HG02884 (cell line): ENCODE results near the gene RAC3.
"Not testable (repeated sequence)": the region's sequence is repeated elsewhere in the genome, so short reads cannot be mapped to it uniquely, and the experiment has no call there.

Source experiments
- ATAC-seq: cut with Tn5 transposase; IDR thresholded peaks from one replicate; pipeline ENCODE4 v1.9.1; 2021; ENCODE audit warnings: mild to moderate bottlenecking, moderate library complexity; ENCODE audit not compliant: unreplicated experiment

Gene RAC3

DNA sequence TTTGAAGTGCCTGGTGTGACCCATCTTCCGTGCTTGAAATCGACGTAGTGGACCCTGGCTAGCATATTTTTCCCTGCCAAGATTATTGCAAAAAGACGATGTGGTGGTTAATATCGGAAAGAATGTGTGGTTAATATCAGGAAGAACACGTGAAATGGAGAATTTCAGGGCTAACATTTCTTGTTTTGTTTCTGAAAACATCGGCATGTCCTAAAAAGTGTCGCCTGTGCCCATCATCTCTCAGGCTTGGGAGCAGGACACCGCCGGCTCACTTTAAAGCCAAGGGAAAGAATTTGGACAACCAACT lies 6.4 kb downstream of the RAC3 start:
- ATAC-seq, result no peak

DNA sequence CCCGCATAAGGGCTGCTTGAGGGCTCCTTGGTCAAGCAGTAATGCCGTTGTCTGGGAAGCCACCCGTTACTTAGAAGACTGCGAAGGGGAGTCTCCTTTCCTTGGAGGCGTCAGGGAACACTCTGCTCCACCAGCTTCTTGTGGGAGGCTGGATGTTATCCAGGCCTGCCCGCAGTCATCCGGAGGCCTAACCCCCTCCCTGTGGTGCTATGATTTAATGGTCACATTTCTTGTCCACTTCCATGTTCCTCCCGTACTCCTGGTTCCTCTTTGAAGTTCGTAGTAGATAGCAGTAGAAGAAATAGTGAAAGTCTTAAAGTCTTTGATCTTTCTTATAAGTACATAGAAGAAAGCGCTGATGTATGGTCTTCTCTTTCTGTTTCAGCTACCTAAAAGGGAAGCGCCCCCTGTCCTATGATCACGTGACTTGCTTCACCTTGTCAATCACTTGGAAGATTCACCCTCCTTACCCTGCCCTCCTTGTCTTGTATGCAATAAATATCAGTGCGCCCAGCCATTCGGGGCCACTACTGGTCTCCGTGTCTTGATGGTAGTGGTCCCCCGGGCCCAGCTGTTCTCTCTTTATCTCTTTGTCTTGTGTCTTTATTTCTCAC lies 7.4 kb downstream of the RAC3 start:
- ATAC-seq, result not testable (repeated sequence)

DNA sequence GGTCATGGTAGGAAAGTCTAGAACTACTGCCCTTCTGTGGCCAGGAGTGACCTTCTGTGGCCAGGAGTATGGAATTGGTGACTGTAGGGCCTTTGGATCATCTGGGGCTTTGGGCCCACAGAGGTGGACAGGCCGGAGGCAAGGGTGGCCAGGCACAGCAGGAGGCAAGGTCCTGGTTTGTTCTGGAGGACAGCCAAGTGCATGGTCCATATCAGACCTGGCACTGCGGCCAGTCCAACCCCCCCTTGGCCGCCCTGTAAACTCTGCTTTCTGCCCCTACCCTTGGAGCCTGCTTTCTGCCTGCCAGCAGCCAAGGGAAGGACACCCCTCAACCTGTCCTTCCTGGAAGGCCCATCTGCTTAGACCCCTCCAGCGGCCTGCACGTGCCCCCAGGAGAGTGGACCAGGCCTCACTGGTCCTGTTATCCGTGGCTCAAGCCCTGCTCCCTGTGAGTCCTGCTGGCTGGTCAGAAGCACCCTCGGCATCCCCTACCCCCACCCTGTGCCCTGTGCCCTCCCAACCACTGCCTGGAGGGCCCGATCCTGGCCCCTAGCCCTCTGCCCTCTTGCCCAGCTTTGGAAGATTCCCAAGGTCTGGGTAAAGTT lies 8.3 kb downstream of the RAC3 start:
- ATAC-seq, result no peak

GRCh38 chr17:82041144-82041814 lies 9.8 kb downstream of the RAC3 start:
- ATAC-seq, result no peak

GRCh38 chr17:82042649-82043048 lies 11.2 kb downstream of the RAC3 start:
- no peak for ATAC-seq

GRCh38 chr17:82043507-82043906 lies 12.0 kb downstream of the RAC3 start:
- no peak for ATAC-seq

GRCh38 chr17:82045936-82046484 lies 14.5 kb downstream of the RAC3 start:
- no peak for ATAC-seq

DNA sequence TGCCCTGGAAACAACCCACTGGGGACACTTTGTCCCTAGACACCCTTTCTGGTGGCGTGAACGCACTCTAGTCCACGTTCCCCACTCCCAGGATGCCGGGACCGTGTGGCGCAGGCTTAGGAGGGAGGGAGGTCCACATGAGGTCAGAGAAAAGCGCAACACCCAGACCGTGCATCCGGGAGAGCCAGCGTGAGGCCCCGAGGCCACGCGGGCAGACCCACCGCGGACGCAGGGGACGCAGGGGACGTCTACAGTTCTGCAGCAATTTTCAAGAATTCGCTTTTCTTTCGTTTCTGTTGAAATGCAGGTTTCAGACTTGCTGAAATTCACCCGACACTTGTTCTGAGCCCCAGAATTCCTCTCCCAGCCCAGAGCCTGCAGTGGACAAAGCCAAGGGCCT lies 15.4 kb downstream of the RAC3 start:
- no peak for ATAC-seq

- ATAC-seq, result no peak
Measured at GRCh38 chr17:82047379-82047778, 15.9 kb downstream of the RAC3 start.

DNA sequence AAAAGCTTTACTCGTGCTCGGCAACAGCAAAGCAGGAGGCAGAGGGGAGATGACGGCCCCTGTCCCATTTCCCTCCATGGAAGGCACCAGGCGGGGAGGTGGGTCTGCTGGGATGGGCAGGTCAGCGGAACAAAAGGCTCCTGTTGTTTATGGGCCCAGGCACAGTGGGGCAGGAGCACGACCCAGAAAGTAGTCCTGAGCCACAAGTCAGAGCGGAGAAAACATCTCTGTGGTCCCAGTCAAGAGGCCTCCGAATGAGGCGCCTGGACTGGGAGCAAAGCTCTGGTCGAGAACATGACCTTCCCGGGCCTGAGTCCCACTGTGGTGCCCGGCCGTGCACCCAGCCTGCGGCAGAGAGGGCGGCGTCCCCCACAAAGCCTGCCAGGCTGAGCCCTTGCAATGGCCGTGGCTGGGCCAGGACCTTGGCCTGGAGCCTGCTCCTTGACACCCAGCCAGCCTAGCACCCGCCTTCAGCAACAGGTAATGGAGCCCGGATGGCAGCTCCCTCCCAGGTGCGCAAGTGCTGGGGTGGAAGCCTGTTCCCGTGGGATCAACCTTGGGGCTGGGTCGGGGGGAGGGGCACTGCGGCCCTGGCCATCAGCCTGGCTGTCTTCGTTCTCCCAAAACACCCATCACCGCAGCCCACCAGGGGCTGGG lies 16.6 kb downstream of the RAC3 start:
- no peak for ATAC-seq

DNA sequence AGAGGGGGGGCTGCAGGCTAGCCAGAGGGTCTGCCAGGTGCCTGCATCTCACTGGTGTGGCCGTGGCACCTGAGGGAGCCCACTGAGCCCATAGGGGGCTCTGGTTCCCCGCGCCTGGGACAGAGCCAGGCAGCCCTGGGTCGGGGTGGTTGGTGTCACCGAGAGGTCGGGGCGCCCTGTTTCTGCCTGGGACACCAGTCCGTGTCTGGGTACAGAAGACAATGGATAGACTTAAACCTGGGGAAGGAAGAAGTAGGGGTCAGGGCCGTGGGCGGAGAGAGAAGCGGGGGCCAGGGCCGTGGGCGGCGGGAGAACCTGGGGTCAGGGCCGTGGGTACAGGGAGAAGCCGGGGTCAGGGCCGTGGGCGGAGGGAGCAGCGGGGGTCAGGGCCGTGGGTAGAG lies 17.1 kb downstream of the RAC3 start:
- ATAC-seq, result no peak

DNA sequence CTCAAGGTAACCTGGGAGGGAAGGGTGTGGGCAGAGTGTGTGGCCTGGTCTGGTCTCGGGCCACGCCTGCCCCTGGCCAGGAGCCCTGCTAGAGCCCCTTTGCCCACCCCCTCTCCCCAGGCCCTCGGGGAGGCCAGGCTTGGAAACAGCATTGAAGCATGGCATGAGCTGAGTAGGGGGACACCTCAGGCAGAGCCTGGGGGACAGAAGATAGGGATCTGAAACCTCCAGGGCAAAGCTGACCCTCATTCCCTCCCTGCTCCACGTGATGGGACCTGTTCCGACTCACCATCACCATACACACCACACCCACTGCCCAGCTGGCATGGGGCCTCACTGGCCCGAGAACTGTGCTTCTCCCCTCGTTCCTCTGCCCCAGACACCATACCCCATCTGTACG lies 17.6 kb downstream of the RAC3 start:
- no peak for ATAC-seq

DNA sequence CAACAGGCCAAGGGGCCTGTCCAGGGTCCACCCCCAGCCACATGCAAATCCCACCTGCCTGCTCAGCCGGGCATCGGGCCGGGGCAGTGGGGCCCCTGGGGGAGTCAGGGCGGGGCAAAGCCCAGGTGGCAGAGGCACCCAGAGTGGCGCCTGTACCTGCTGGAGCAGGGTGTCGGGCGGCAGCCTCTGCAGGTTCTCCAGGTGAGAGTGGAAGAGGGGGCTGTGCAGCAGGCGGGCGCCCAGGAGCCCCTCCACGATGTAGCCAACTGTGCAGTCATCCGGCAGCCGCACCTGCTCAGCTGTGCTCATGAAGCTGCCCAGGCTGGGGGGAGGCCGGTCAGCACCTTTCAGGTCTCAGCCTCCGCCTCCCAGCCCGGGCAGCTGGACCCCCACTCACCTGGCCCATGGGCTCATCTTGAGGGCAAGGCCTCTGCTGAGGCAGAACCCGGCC lies 18.1 kb downstream of the RAC3 start:
- no peak for ATAC-seq

- ATAC-seq, result no peak
Measured at GRCh38 chr17:82050152-82050760, 18.8 kb downstream of the RAC3 start.

DNA sequence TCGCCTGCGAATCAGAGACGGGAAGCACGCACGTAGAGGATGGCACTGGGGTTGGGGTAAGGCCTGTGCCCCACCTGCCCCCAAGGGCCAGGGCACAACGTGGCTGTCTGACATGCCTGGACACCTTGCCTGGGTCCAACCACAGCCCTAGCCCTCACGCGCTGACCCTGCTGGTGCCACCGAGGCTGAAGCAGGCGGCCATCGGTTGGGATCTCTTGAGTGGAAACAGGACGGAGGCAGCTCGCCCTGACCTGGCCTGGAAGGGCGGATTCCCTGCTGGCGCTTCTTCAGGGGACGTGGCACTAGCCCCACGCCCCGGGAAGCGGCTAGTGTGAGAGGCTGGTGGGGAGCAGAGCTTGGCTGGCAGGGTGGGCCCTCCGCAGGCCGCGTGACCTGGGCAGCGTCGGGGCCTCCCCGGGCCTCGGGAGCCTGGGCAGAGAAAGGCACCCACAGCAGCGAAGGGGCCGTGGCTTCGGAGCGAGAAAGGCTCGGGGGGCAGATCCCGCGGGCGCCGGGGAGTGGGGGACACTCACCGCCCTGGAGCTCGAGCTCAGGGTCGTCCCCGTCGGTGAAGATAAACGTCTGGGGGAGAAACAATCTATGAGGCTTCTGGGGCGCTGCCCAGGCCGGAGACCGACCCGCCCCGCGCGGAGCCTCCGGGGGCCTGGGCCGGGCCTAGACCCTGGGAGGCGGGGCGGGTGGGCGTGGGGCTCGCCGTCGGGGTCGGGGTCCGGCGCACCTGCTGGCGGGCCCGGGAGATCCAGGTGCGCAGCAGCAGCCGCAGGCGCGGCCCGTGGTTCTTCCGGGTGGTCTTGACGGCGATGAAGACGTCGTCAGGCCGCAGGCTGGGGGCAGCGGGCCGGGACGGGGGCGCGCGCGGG lies 19.5 kb downstream of the RAC3 start:
- ATAC-seq, result no peak

- no peak for ATAC-seq
Measured at GRCh38 chr17:82051776-82052637, 20.5 kb downstream of the RAC3 start, which contains the start of the genes GPS1 and RFNG. TSS of gene GPS1 (plus strand) at chr17:82051898. CDS start at chr17:82051932, 34 bp downstream. TSS of gene RFNG (minus strand) at chr17:82051811. CDS start at chr17:82051766, 45 bp downstream.

DNA sequence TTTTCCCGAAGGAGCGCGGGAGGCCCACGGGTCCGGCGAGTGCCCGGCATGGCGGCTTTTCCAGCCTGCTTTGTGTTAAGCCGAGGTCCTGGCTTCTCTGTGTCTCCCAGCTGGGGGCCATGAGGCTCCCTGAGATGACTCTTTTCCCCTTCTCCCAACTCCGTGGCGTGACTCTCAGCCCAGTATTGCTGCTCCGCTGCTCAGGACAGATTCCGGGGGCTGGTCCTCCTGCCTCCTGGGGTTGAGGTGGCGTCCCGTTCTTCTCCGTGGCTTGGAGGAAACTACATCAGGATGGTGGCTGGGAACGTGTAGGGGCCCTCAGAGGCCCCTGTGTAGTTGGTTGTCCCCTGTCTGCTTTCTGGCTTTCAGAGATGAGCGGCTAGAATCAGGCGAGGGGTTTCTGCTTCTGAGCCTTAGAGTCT lies 21.2 kb downstream of the RAC3 start:
- no peak for ATAC-seq

- ATAC-seq, result no peak
Measured at GRCh38 chr17:82053130-82053529, 21.7 kb downstream of the RAC3 start.
